Activated CD4-positive, alpha-beta T cell treated with anti-CD3 and anti-CD28 coated beads, Interleukin-2, amount 50 U/mL, for 4 hours (primary cell): ENCODE results near the gene KLK7.
"Not testable (repeated sequence)": the region's sequence is repeated elsewhere in the genome, so short reads cannot be mapped to it uniquely, and the experiment has no call there.

Experiments
- DNase-seq, 2 experiments: peaks; one replicate each; pipeline ENCODE4 v3.0.0-alpha.2; 2020

KLK7 gene

DNA sequence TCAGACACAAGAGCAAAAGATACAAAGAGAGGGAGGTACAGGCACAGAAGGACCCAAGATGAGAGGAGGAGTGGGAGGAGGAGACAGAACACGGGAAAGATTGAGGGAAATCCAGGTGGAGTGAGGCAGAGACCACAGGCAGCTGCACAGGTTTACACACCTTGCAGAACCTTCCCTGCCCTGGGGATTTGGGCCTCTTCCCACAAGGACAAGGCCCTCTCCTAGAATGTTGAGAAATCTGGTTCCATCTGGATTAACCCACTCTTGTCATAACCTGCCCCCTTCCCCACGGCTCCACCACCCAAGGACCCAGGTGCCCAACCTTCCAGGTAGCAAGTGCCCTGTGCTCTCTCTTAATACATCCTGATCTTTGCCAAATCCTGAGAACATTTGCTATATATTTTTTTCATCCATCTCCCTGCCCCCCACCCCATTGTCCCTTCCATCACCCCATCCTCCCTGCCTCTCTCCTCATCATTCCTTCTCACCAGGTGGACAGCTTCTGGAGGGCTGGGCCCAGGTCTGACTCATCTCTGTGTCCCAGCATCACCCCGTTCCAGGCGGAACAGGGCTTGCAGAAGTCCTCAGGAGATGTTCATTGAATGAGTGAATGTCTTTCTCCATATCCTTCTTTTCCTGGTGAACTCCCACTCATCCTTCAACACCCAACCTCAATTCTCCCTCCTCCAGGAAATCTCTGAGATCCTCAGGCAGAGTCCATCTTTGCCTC lies 26.5 kb upstream of the KLK7 start:
- no peak for DNase-seq

DNA sequence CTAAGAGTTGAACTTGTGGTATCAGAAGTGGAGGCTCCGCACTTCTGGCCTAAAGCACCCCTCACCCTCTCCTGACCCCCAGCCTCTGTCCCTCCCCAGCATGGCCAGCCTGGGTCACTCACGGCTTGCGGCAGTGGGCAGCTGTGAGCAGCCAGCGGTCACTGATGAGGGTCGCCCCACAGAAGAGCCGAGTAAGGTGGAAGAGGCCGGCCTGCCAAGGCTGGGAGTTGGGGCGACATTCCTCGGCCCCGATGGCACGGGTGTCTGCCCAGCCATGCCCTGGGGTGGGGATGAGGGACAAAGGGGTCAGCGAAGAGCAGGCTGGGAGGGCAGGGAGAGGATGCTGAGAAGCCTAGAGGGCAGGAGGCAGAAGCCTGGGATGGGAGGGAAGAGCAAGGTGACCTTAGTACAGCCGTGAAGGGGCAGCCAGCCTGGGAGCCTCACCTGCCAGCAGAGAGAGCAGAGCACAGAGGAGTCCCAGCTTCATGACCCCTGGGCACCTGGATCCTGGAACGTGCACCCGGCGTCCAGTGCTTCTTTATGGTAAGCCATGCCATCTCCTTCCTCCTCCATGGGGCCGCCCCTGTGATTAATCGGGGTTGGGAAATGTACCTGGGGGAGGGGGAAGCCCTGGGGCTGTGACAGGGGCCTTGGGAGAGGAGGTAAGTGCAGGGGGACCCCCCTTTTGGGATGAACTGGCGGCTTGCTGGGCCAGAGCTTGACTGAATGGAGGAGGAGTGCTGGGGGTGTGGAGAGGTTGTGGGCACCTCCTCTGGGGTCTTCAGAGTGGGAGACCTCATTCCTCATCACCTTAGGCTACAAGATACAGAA lies 25.6 kb upstream of the KLK7 start:
- no peak for DNase-seq

DNA sequence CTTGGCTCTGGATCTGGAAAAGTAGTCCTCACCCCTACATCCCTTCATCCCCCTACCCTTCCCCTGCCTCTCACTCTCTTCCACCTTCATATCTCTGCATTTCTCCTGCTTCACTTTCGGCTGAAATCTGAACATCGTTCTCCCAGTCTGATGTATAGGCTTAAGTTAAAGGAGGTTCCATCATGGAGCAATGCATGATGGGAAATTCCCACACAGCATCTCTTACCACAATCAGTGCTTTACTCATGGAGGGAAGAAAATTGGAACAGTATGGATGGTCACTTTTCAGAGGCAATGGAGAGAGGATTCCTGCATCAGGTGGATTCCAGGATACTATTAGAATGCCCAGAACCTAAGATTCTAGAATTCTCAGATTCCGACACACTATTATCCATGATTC lies 23.8 kb upstream of the KLK7 start:
- DNase-seq, result no peak

GRCh38 chr19:51006406-51006805 lies 22.7 kb upstream of the KLK7 start:
- DNase-seq, result no peak

DNA sequence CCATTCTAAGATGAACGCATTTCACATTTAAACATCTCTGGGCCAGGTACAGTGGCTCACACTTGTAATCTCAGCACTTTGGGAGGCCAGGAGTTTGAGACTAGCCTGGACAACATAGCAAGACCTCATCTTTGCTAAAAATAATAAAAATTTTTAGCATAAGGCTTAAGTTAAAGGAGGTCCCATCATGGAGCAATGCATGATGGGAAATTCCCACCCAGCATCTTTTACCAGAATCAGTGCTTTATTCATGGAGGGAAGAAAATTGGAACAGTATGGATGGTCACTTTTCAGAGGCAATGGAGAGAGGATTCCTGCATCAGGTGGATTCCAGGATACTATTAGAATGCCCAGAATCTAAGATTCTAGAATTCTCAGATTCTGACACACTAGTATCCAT lies 21.5 kb upstream of the KLK7 start:
- DNase-seq, result no peak

DNA sequence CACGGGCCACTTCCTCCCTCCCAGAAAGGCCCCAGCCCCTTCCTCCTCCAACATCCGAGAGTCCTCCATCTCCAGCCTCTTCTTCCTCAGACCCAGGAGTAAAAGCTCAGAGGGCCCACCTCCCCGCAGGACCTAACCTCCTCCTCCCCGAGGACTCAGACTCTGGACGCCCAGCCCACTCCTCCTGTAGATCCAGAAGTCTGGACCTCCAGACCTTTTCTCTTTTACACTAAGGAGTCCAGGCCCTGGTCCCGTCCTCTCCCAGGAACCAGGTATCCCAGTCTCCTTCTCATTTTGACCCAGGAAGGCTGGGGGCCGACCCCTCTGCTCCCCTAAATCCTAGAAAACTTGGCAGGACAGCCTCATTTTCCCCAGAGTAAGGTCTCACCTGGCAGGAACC lies 19.6 kb upstream of the KLK7 start:
- DNase-seq, result no peak

DNA sequence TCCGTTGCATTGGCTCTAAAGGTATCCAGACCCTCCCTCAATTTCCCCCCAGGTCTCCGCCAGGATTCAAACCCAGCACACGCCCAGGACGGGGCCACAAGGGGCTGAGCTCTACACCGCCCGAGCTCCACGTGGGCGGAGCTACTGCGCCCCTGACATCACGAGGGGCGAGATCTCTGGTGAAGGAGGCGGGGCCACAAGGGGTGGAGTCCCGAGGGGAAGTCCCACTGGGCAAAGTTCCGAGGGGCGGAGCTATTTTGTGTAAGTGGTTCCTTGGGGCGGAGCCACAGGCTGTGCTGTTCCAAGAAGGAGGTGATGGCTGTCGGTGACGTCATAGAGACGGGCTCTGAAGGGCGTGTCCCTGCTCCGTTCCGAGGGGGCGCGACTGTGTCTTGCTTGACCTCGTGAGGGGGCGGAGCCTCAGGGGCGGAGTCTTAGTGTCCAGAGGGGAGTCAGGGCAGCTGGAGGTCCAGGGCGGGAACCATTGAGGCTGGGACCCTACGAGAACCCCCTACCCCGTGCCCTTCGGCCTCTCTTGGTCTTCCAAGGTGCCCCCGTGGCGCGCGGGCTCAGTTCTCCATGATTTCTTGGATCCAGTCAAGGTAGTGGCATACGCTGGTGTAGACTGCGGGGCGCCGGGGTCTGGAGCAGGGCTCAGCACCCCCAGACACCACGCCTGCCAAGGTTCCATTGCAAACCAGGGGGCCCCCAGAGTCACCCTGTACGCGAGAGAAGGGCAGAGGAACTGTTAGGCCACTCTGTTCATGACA lies 19.0 kb upstream of the KLK7 start:
- no peak for DNase-seq

DNA sequence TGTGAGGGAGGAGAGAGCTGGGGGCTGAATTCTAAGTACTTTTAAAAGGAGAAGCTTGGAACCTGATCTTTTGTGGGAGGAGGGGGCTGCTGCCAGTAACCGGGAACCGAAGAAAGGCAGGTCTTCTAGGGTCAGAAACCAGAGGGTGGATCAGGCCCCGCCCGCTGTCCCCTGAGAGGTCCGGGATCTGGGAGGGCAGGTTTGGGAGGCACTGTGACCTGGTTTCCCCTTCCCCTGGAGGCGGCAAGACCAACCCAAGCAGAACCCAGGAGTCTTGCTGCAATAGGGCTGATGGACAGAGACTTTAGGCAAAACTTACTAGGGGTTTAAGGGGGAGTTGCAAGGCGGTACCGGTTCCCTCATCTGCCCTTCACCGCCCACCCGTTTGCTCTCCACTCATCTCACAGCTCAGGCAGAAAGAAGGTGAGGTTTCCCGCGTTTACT lies 18.4 kb upstream of the KLK7 start:
- no peak for DNase-seq

- DNase-seq, result no peak
These were observed 17.8 kb upstream of the KLK7 start, which contains the start of gene KLK8 for GRCh38 chr19:51001515-51001914. Gene KLK8 (minus strand): TSS chr19:51001604. CDS start chr19:51001167, 437 bp downstream.

DNA sequence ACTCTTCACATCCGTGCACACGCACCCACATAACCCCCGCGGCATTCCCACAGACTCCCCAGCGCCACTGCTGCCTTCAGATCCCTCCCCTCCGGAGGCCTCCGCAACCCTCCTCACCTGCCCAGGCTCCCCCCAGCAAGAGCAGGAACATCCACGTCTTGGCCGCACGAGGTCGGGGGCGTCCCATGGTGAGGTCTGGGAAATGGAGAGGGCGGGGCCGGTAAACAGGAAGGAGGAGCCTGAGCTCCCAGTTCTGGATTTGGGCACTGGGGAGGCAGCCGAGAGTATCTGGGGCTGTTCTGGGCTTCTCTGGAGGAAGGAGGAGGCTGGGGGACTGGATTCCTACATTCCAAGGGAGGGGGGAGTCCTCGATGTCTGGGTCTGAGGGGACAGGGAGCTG lies 17.3 kb upstream of the KLK7 start:
- DNase-seq, result no peak

DNA sequence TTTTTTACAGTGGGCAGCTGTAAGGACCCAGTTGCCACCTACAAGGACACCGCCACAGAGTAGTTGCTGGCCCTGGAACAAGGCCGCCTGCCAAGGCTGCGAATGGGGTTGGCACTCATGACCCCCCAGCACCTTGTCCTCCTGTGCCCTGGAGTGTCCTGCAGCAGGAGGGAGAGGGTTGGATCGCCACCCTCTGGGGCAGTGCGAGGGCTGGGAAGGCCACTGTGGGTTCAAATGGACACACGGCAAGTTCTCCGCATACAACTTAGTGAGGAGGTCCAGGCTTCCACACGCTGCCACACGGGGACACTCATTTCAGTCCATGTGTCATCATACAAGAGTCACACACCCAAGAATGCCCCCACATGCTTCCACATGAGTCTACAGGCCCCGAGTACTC lies 16.7 kb upstream of the KLK7 start:
- no peak for DNase-seq

DNA sequence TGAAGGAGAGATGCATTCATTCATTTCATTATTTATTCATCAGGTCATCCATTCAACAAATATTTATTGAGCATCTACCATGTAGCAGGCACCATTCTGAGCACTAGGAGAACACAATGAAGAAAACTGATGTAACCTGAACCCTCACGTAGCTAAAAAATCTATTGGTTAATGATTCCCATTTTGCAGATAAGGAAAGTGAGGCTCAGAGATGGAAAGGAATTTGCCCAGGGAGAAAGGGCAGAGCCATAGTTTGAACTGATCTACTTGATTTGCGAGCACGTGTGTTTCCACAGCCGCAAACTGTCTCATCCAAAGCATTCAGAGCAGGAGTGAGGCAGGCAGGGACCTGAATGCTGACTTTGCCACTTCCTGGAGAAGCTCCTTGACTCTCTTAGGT lies 15.0 kb upstream of the KLK7 start:
- DNase-seq, result no peak

- no peak for DNase-seq
These were observed 14.3 kb upstream of the KLK7 start for GRCh38 chr19:50998061-50998460.

DNA sequence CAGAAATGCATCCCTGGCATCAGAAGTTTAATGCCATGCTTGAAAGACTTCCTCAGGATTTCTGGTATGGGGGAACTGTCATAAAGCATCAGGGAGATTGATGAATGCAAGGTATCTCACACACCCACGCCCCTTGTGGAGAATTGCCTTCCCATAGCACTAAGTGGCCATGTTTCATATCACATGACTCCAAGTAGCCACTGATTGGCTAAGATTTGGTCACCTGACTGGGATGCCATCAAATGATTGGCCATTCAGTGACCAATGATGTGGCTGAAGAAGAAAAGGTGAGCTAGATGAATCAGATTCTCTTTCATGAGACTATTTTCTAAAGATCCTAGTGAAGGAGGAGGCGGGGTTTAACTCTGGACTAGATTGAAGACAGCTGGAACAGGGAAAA lies 10.4 kb upstream of the KLK7 start:
- DNase-seq, result no peak

DNA sequence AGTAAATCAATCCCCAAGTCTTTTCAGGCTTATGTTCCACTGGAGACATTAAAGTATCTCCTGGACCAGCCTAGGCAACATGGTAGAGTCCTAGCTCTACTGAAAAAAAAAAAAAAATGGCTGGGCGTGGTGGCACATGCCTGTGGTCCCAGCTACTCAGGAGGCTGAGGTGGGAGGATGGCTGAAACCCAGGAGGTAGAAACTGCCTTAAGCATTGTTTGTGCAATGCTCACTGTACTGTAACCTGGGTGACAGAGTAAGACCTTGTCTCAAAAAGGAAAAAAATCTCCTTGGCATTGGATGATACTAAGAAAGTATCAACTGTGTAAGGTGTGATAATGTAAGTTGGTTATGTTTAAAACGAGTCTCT lies 8.9 kb upstream of the KLK7 start:
- DNase-seq, result no peak

DNA sequence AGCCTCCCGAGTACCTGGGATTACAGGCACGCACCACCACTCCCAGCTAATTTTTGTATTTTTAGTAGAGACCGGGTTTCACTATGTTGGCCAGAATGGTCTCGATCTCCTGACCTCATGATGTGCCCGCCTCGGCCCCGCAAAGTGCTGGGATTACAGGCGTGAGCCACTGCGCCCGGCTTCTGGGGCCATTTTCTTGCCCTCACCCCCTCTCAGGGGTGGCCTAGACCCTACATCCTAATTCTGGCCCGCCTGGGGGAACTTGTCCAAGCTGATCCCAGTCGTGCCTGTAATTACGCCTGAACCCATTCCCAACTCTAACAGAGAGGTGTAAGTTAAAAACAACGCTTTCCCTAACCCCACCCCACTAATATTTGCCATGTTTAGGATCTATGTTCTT lies 699 bp upstream of the KLK7 start:
- DNase-seq, result not testable (repeated sequence)

DNA sequence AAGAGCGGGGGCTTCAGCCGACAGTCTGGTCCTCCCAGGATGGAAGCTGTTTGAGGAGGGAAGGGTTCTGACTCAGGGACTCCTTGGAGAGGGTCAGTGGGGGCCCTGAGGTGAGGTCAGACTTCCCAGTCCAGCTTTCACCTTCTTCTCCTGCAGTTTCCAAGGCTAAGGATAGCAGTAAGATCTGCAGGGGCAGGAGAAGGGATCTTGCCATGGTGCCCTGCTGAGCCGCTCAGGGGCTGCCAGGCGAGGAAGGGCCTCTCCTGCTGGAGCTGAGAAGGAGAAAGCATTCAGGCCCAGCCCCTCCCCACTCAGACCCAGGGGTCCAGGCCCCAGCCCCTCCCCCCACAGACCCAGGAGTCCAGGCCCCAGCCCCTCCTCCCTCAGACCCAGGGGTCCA lies 1.5 kb downstream of the KLK7 start:
- no peak for DNase-seq

- DNase-seq, result no peak
These were observed 2.0 kb downstream of the KLK7 start for GRCh38 chr19:50981587-50982146.

DNA sequence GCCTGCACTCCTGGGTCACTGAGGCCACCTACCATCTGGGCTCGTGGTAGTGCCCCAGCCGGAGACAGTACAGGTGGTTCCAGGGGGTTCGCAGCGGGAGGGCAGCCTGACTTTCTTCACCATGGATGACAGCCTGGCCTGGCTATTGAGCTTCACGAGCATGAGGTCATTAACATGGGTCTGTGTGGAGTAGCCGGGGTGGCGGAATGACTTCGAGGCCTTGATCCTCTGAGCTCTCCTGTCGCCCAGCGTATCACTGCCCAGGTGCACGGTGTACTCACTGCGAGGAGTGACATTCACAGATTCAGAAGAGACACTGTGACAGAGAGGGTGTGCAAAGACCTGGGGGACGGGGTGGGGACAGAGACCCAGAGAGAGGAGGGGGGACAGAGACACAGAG lies 3.5 kb downstream of the KLK7 start:
- DNase-seq, result no peak

- DNase-seq, result no peak
These were observed 4.0 kb downstream of the KLK7 start for GRCh38 chr19:50979758-50980157.

GRCh38 chr19:50978772-50979390 lies 4.8 kb downstream of the KLK7 start:
- DNase-seq, result no peak

- no peak for DNase-seq
These were observed 6.1 kb downstream of the KLK7 start for GRCh38 chr19:50977626-50978025.

- DNase-seq, result no peak
These were observed 8.0 kb downstream of the KLK7 start for GRCh38 chr19:50975766-50976165.
